ENCODE results near the gene DDHD1. TPM values are rescaled to one million over a fixed set of nuclear protein-coding genes. Genes with fewer than 3 reads are reported as not detected.

DDHD1 gene
- total RNA-seq, 4 donors from 2014 or later: 17.1 to 26.7 (median 23.3) TPM

DNA sequence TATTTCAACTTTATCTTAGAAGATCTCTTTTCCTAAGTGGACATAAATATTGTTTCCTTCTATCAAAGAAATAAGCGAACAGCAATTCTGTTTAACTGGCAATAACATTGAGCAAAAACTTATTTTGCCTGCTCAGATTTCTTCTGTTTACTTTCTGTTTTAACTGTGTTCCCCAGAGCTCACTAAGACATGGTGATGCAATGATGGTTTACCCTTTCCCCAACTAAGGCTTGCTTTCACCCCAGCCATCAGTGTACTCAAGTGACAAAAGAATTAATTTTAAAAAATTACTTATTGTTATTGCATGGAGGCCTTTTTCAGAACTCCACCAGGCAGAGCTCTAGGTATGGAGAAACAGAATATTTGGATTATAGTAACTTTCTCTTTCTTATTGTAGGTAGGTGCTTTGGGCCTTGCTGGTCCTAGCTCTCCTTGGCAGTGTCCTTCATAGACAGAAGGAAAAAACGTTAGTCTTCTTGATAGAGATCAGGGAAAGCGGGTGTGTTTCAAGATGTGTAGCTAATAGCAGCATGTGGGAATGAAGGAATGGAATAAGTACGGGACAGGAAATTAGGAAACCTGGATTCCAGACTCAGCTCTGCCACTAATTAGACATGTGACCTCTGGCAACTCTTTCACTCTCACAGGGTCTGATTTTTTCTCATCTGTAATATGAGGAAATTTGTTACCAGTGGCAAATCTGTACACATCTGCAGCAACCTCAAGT lies 14.6 kb upstream of the DDHD1 start:
- Histone ChIP-seq H3K9me3 (no peaks in the 10 kb centered on the region), H3K4me3 (no peak overlapping the region), H3K4me1 (peaks cover 0 to 12% (median 0%) of the 10 kb centered on the region in 4 donors), H3K36me3 (no peaks in the 10 kb centered on the region), H3K27ac (peak overlapping the region in 3 of 4 donors; percentile 22 to 84 (median 75)), H3K27me3 (no peaks in the 10 kb centered on the region)
- peak in 1 of 2 donors; percentile 48 for DNase-seq (ENCODE audit: low spot score in 2 of 2)
- 63 to 65% methylated on average over 4 of the region's 4 CpGs for WGBS, 2 donors
- TF ChIP-seq, protein P1, sequence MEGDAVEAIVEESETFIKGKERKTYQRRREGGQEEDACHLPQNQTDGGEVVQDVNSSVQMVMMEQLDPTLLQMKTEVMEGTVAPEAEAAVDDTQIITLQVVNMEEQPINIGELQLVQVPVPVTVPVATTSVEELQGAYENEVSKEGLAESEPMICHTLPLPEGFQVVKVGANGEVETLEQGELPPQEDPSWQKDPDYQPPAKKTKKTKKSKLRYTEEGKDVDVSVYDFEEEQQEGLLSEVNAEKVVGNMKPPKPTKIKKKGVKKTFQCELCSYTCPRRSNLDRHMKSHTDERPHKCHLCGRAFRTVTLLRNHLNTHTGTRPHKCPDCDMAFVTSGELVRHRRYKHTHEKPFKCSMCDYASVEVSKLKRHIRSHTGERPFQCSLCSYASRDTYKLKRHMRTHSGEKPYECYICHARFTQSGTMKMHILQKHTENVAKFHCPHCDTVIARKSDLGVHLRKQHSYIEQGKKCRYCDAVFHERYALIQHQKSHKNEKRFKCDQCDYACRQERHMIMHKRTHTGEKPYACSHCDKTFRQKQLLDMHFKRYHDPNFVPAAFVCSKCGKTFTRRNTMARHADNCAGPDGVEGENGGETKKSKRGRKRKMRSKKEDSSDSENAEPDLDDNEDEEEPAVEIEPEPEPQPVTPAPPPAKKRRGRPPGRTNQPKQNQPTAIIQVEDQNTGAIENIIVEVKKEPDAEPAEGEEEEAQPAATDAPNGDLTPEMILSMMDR (IDR thresholded peaks at IDR 0.05): no peak
- TF ChIP-seq EP300 (IDR thresholded peaks at IDR 0.05): peak in 1 of 2 donors; percentile 51

DNA sequence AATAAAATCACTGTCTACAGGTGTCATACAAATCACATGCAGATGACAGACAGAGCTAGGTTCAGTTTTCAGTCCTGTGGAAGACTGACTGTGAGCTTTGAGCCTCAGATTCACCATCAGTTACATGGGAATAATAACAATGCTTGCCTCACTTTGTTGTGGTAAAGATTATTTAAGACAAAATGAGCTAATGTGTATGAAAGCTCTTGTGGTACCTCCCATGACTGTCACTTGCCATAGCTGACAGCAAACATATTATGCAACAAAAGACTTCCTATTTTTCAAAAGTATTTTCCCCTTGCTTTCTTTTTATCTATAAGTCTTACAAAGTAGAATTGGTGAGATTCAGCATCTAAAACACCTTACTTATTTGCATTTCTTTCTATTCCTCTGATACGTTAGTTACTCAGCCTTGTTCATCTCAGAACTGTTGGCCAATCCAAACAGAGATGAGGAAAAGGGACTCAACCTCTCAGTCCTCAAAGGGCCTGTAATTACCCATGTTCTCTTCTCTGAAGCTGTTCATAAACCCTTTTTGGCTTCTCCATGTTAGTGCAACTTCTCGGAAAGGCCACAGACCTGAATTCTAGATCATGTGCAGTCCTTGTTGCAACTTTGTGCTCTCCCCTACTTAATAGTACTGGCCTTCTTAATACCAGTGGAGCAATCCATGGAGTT lies 8.8 kb upstream of the DDHD1 start:
- WGBS, 2 donors: 72 to 74% methylated on average over 2 of the region's 2 CpGs

DNA sequence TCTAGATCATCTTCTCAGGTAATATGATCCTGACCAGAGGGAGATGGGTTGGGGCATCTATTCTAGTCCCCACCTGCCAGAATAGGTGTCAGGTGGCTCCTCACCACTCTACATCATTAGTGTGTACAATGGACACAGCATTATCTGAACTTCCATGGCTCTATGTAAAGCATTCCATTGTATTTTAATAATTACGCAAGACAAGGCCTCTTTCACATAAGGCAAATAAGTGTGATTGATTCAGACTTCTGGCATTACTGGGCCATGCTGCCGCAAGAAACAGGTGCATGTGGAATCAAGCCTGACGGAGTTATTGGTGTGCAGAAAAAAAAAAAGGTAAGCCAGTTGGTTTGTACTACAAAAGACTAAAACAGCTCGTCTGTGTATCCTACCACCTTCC lies 3.1 kb upstream of the DDHD1 start:
- Histone ChIP-seq H3K27me3 (no peaks in the 10 kb centered on the region), H3K4me1 (peaks cover 0 to 6% (median 0%) of the 10 kb centered on the region in 4 donors), H3K9me3 (no peaks in the 10 kb centered on the region), H3K27ac (no peak overlapping the region), H3K36me3 (no peaks in the 10 kb centered on the region), H3K4me3 (no peak overlapping the region)
- 81 to 91% methylated on average over 4 of the region's 4 CpGs for WGBS, 2 donors
- TF ChIP-seq POLR2A (IDR thresholded peaks at IDR 0.05): no peak
- TF ChIP-seq EP300 (IDR thresholded peaks at IDR 0.05): no peak
- TF ChIP-seq, protein P1 (IDR thresholded peaks at IDR 0.05): no peak
- no peak for DNase-seq (ENCODE audit: low spot score in 2 of 2)

More for the DNA sequence above, 8.8 kb upstream of the DDHD1 start:
- no peak for DNase-seq (ENCODE audit: low spot score in 2 of 2)
- no peaks in the 10 kb centered on the region for H3K27me3 ChIP-seq
- H3K36me3 ChIP-seq: no peaks in the 10 kb centered on the region
- TF ChIP-seq, protein P1 (IDR thresholded peaks at IDR 0.05): no peak
- TF ChIP-seq EP300 (IDR thresholded peaks at IDR 0.05) (peak in 1 of 2 donors; percentile 48), POLR2A (IDR thresholded peaks at IDR 0.05) (no peak)
- H3K27ac ChIP-seq: peak overlapping the region in 2 of 4 donors; percentile 20 to 26
- no peak overlapping the region for H3K4me3 ChIP-seq
- no peaks in the 10 kb centered on the region for H3K9me3 ChIP-seq
- H3K4me1 ChIP-seq: peaks cover 0 to under 1% (median 0%) of the 10 kb centered on the region in 4 donors

DNA sequence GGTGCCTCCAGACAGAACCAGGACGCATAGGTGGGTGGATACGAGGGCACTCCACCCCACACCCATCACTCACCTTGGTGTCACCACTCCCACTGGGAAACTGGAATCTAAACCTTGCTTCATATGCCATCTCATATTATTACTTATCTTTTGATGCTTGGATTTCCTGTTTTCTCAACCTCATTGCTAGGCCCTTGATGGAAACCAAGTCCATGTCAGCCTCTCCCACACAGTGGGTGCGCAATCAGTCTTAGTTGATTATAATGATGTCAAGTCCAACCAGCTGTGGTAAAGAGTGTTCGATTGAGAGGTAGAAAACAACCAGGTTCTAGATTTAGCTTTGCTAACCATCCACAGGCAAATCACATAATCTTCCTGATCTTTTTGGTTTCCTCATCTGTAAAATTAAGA lies 584 bp upstream of the DDHD1 start:
- Histone ChIP-seq H3K4me1 (peaks cover 0 to 30% (median 7%) of the 10 kb centered on the region in 4 donors), H3K9me3 (no peaks in the 10 kb centered on the region), H3K36me3 (no peaks in the 10 kb centered on the region), H3K27me3 (no peaks in the 10 kb centered on the region), H3K4me3 (peak overlapping the region; percentile 21 to 95 (median 80)), H3K27ac (peak overlapping the region in 3 of 4 donors; percentile 88 to 92 (median 91))
- no peak for DNase-seq (ENCODE audit: low spot score in 2 of 2)
- 91 to 94% methylated on average over 4 of the region's 4 CpGs for WGBS, 2 donors
- TF ChIP-seq EP300 (IDR thresholded peaks at IDR 0.05) (no peak), POLR2A (IDR thresholded peaks at IDR 0.05) (no peak)
- TF ChIP-seq, protein P1 (IDR thresholded peaks at IDR 0.05): no peak
